IMR-90 (cell line): ENCODE measurements around the gene PRR19. TPM values are rescaled to one million over a fixed set of nuclear protein-coding genes. Genes with fewer than 3 reads are reported as not detected.

Experiments used
- ATAC-seq: fragments of 200-7000 bp; cut with Tn5 transposase; 2 replicates; pipeline ENCODE4 v1.9.1; 2020; ENCODE audit warnings: low read depth, mild to moderate bottlenecking, moderate library complexity
- BruUV-seq: library from RNA; stranded (reverse); fragments of 400-500 nt; replicated peaks from 2 replicates; lab custom pipeline; 2021; lab: Mats Ljungman, UMichigan
- CTCF ChIA-PET: fragments of 300-600 bp; formaldehyde crosslinking; extraction: SDS; loops from one replicate; lab custom pipeline; 2021; ENCODE audit warnings: antibody characterized with exemption; lab: Yijun Ruan, JAX
- POLR2A ChIA-PET: fragments of 300-600 bp; sonication (Branson Sonifier 250); formaldehyde crosslinking; loops from one replicate; lab custom pipeline; 2022; ENCODE audit warnings: antibody characterized with exemption; ENCODE audit not compliant: unreplicated experiment; lab: Charles Lee
- DNase-seq: peaks from one replicate; pipeline ENCODE4 v3.0.0; 2013
- H2AFZ ChIP-seq: replicated peaks from 2 replicates; pipeline ENCODE3; 2013; ENCODE audit warnings: low read length, mild to moderate bottlenecking; ENCODE audit not compliant: poor library complexity
- H2AK5ac ChIP-seq: 2 replicates; pipeline ENCODE4 v1.6.1; 2013; ENCODE audit warnings: low read depth, low read length, inconsistent platforms
- H2AK9ac ChIP-seq: replicated peaks from 2 replicates; pipeline ENCODE3; 2013; ENCODE audit warnings: mild to moderate bottlenecking, low read depth, low read length, moderate library complexity; ENCODE audit not compliant: poor library complexity
- H2BK120ac ChIP-seq: 2 replicates; pipeline ENCODE4 v1.6.1; 2013; ENCODE audit warnings: low read depth, low read length, inconsistent platforms
- H2BK15ac ChIP-seq: 3 replicates; pipeline ENCODE4 v1.6.1; 2013; ENCODE audit warnings: low read depth, low read length, inconsistent platforms
- H2BK20ac ChIP-seq: 2 replicates; pipeline ENCODE4 v1.6.1; 2013; ENCODE audit warnings: low read depth, mild to moderate bottlenecking, inconsistent platforms, low read length, moderate library complexity
- H2BK5ac ChIP-seq: 2 replicates; pipeline ENCODE4 v1.6.1; 2013; ENCODE audit warnings: mild to moderate bottlenecking, low read depth, low read length, inconsistent platforms; ENCODE audit not compliant: poor library complexity, severe bottlenecking
- H3K14ac ChIP-seq: replicated peaks from 2 replicates; pipeline ENCODE4 v1.6.1; 2013; ENCODE audit warnings: low read depth, low read length, inconsistent platforms
- H3K18ac ChIP-seq: 2 replicates; pipeline ENCODE4 v1.6.1; 2013; ENCODE audit warnings: low read depth, low read length, control low read depth
- H3K23ac ChIP-seq: 2 replicates; pipeline ENCODE4 v1.6.1; 2013; ENCODE audit warnings: low read depth, low read length, inconsistent platforms
- H3K27ac ChIP-seq: 2 replicates; pipeline ENCODE4 v1.5.1; 2013; ENCODE audit warnings: mild to moderate bottlenecking, control low read depth, low read length; ENCODE audit not compliant: insufficient read depth
- H3K27me3 ChIP-seq: 2 replicates; pipeline ENCODE4 v1.6.1; 2013; ENCODE audit warnings: low read length; ENCODE audit not compliant: control insufficient read depth, insufficient read depth
- H3K36me3 ChIP-seq: 2 replicates; pipeline ENCODE4 v1.6.1; 2013; ENCODE audit warnings: low read length, mixed read lengths; ENCODE audit not compliant: control insufficient read depth, insufficient read depth
- H3K4ac ChIP-seq: 2 replicates; pipeline ENCODE4 v1.6.1; 2013; ENCODE audit warnings: low read depth, low read length, inconsistent platforms
- H3K4me1 ChIP-seq: 2 replicates; pipeline ENCODE4 v1.6.1; 2013; ENCODE audit warnings: low read length, mixed read lengths; ENCODE audit not compliant: control insufficient read depth, insufficient read depth
- H3K4me2 ChIP-seq: 2 replicates; pipeline ENCODE4 v1.6.1; 2013; ENCODE audit warnings: low read depth, mild to moderate bottlenecking, control low read depth, low read length, moderate library complexity
- H3K4me3 ChIP-seq: 2 replicates; pipeline ENCODE4 v1.5.1; 2013; ENCODE audit warnings: low read depth, mild to moderate bottlenecking, control low read depth, low read length, moderate library complexity; ENCODE audit not compliant: insufficient read depth
- H3K56ac ChIP-seq: 2 replicates; pipeline ENCODE4 v1.6.1; 2013; ENCODE audit warnings: low read length, inconsistent platforms; ENCODE audit not compliant: insufficient read depth; ENCODE audit errors: extremely low read depth
- H3K79me1 ChIP-seq, 2 experiments: 2 replicates each; pipeline ENCODE4 v1.6.1; 2013; ENCODE audit warnings: low read length in 2 of 2, inconsistent platforms in 1 of 2, low read depth in 1 of 2
- H3K9ac ChIP-seq: 2 replicates; pipeline ENCODE4 v1.6.1; 2013; ENCODE audit warnings: low read depth, low read length, control low read depth
- H3K9me1 ChIP-seq: 2 replicates; pipeline ENCODE4 v1.6.1; 2013; ENCODE audit warnings: low read length, inconsistent platforms; ENCODE audit not compliant: insufficient read depth
- H3K9me3 ChIP-seq: 2 replicates; pipeline ENCODE4 v1.6.1; 2013; ENCODE audit warnings: low read length; ENCODE audit not compliant: control insufficient read depth, insufficient read depth
- H4K20me1 ChIP-seq: 2 replicates; pipeline ENCODE4 v1.6.1; 2013; ENCODE audit warnings: low read length, inconsistent platforms; ENCODE audit not compliant: insufficient read depth
- H4K5ac ChIP-seq: 2 replicates; pipeline ENCODE4 v1.6.1; 2013; ENCODE audit warnings: mild to moderate bottlenecking, low read depth, low read length, control low read depth
- H4K8ac ChIP-seq, 2 experiments: 2 replicates each; pipeline ENCODE4 v1.6.1; 2013; ENCODE audit warnings: low read depth in 2 of 2, low read length in 2 of 2, control low read depth in 1 of 2, inconsistent platforms in 1 of 2
- H4K91ac ChIP-seq: 2 replicates; pipeline ENCODE4 v1.6.1; 2013; ENCODE audit warnings: low read depth, low read length, inconsistent platforms; ENCODE audit not compliant: insufficient read depth
- BHLHE40 ChIP-seq: fragments of 150-350 bp; IDR thresholded peaks from 2 replicates; pipeline ENCODE4 v1.6.1; 2016; ENCODE audit warnings: mild to moderate bottlenecking, low read depth, low read length
- CEBPB ChIP-seq: IDR thresholded peaks from 2 replicates; pipeline ENCODE4 v1.6.1; 2012; ENCODE audit warnings: low read depth, low read length, improper control_type of control experiment
- ELK1 ChIP-seq: fragments of 150-350 bp; IDR thresholded peaks from 2 replicates; pipeline ENCODE4 v1.6.1; 2016; ENCODE audit warnings: low read depth, mild to moderate bottlenecking, low read length, moderate library complexity, borderline replicate concordance
- MAFK ChIP-seq: IDR thresholded peaks from 2 replicates; pipeline ENCODE4 v1.6.1; 2012; ENCODE audit warnings: low read depth, low read length, improper control_type of control experiment
- RAD21 ChIP-seq: IDR thresholded peaks from 2 replicates; pipeline ENCODE4 v1.6.1; 2012; ENCODE audit warnings: low read length, improper control_type of control experiment
- RFX5 ChIP-seq: IDR thresholded peaks from 2 replicates; pipeline ENCODE4 v1.8.0; 2012; ENCODE audit warnings: low read depth, mild to moderate bottlenecking, low read length, moderate library complexity
- USF2 ChIP-seq: fragments of 150-350 bp; IDR thresholded peaks from 2 replicates; pipeline ENCODE4 v1.6.1; 2017; ENCODE audit warnings: mild to moderate bottlenecking, antibody characterized with exemption, low read length, low read depth
- WGBS, 2 experiments: methylation state at CpG; one replicate each; pipeline versions ENCODE4 v1.1.5 to v1.1.7; 2013; ENCODE audit warnings: missing lambda C conversion rate in 2 of 2; ENCODE audit not compliant: insufficient read length in 1 of 2; ENCODE audit errors: extremely low coverage in 2 of 2; 5-methylcytosine and 5-hydroxymethylcytosine counted together
- dilution Hi-C: fragments of 300-500 bp; cut with HindIII; formaldehyde crosslinking; loops from one replicate; pipeline ENCODE4 v1.14.3; 2018; ENCODE audit warnings: low sequenced_read_pairs; ENCODE audit not compliant: unreplicated experiment
- in situ Hi-C: fragments of 300-500 bp; cut with MboI; formaldehyde crosslinking; loops from 3 replicates; pipeline ENCODE4 v1.14.3; 2019; ENCODE audit warnings: low sequenced_read_pairs, inconsistent platforms, mixed read lengths
- intact Hi-C: fragments of 100-400 bp; cut with micrococcal nuclease; formaldehyde crosslinking; loops from 2 replicates; pipeline ENCODE4 v1.10.0; 2022
- polyA plus RNA-seq, 3 experiments: library from polyadenylated mRNA; depleted of rRNA; stranded (reverse); fragments of >200 nt; gene quantifications; 2 replicates each; pipeline ENCODE4 v1.2.3, GENCODE V29; 2012; ENCODE audit warnings: low replicate concordance in 1 of 3
- total RNA-seq: library from RNA; depleted of rRNA; stranded (reverse); fragments of >200 nt; gene quantifications from 2 replicates; pipeline ENCODE4 v1.2.3, GENCODE V29; 2012

PRR19 gene
- total and polyA plus RNA-seq, 2 of the 4 experiments (the other 2 are of a cell fraction) = 0.36 to 1.6 TPM

GRCh38 chr19:42276821-42277220 lies 25.1 kb upstream of the PRR19 start:
- Histone ChIP-seq H3K23ac (no peak overlapping the region), H3K56ac (no peak overlapping the region), H3K4me1 (peaks cover 31% of the 10 kb centered on the region), H2BK15ac (no peak overlapping the region), H4K20me1 (peaks cover 34% of the 10 kb centered on the region; the same call in 1 of the 2 replicates), H3K9me3 (no peaks in the 10 kb centered on the region), H4K5ac (no peak overlapping the region), H2BK5ac (no peak overlapping the region), H3K4me2 (no peak overlapping the region), H4K8ac (no peak overlapping the region), H2AFZ (no peak overlapping the region), H3K27me3 (no peaks in the 10 kb centered on the region), H3K9me1 (peaks cover 8% of the 10 kb centered on the region; the same call in 1 of the 2 replicates), H2AK5ac (no peak overlapping the region), H3K9ac (no peak overlapping the region), H3K36me3 (peaks cover 29% of the 10 kb centered on the region), H3K14ac (no peak overlapping the region), H3K27ac (no peak overlapping the region), H3K4ac (no peak overlapping the region), H2AK9ac (no peak overlapping the region), H4K91ac (no peak overlapping the region), H2BK120ac (no peak overlapping the region), H3K79me1 (peaks cover 33 to 71% of the 10 kb centered on the region in 2 experiments), H3K4me3 (no peak overlapping the region), H2BK20ac (no peak overlapping the region), H3K18ac (no peak overlapping the region)
- ChIA-PET POLR2A (no interaction called here), CTCF (no interaction called here)
- no TSS peak for BruUV-seq
- no peak for DNase-seq
- in situ Hi-C loops = no loop called here
- ATAC-seq = no peak
- intact Hi-C loops = no loop called here
- dilution Hi-C loops = no loop called here
- TF ChIP-seq CEBPB (no peak), MAFK (no peak), ELK1 (no peak), RAD21 (no peak), BHLHE40 (peak; percentile 68), USF2 (no peak), RFX5 (no peak)
- 100% methylated on average over 2 of the region's 4 CpGs; no CpG with 5 or more reads in 1 of the 2 experiments for WGBS, 2 experiments
